BJ (cell line): ENCODE data around the gene CACHD1. TPM values are rescaled to one million over a fixed set of nuclear protein-coding genes. Genes with fewer than 3 reads are reported as not detected.

Source experiments
- CTCF ChIA-PET: fragments of 350-600 bp; formaldehyde crosslinking; extraction: SDS; loops from one replicate; lab custom pipeline; 2021; ENCODE audit warnings: antibody characterized with exemption, inconsistent platforms; lab: Yijun Ruan, JAX
- POLR2A ChIA-PET: fragments of 300-600 bp; sonication (Branson Sonifier 250); formaldehyde crosslinking; extraction: SDS; loops from one replicate; lab custom pipeline; 2021; ENCODE audit warnings: antibody characterized with exemption; lab: Charles Lee
- DNase-seq: peaks from one replicate; pipeline ENCODE4 v3.0.0-alpha.2; 2011; ENCODE audit warnings: low read depth
- H3K27me3 ChIP-seq: 2 replicates; pipeline ENCODE4 v1.6.0; 2011; ENCODE audit warnings: low read length; ENCODE audit not compliant: control insufficient read depth, insufficient read depth
- H3K36me3 ChIP-seq: 2 replicates; pipeline ENCODE4 v1.5.1; 2011; ENCODE audit warnings: low read length; ENCODE audit not compliant: control insufficient read depth, insufficient read depth
- H3K4me3 ChIP-seq: 2 replicates; pipeline ENCODE4 v1.5.1; 2011; ENCODE audit warnings: low read depth, mild to moderate bottlenecking, control low read depth, low read length
- CTCF ChIP-seq: IDR thresholded peaks from 2 replicates; pipeline ENCODE4 v1.5.1; 2011; ENCODE audit warnings: low read depth, mild to moderate bottlenecking, control low read depth, inconsistent platforms, low read length, moderate library complexity; ENCODE audit not compliant: insufficient read depth
- polyA plus RNA-seq: library from polyadenylated mRNA; depleted of rRNA; stranded (reverse); fragments of >200 nt; gene quantifications from 2 replicates; pipeline ENCODE4 v1.2.3, GENCODE V29; 2011

CACHD1 gene
- polyA plus RNA-seq, 1 experiment, result 3.0 TPM

GRCh38 chr1:64425521-64425920, 44.4 kb upstream of the CACHD1 start:
- POLR2A ChIA-PET, result no interaction called here
- Histone ChIP-seq H3K4me3 (no peak overlapping the region), H3K27me3 (peaks cover 2% of the 10 kb centered on the region; the same call in 1 of the 2 replicates), H3K36me3 (no peaks in the 10 kb centered on the region)
- DNase-seq, result no peak
- CTCF ChIA-PET, result no interaction called here
- TF ChIP-seq CTCF, result no peak

- no peak for DNase-seq
- CTCF ChIA-PET, result no interaction called here
- Histone ChIP-seq H3K4me3 (no peak overlapping the region), H3K27me3 (peaks cover 2% of the 10 kb centered on the region; the same call in 1 of the 2 replicates), H3K36me3 (no peaks in the 10 kb centered on the region)
- no peak for TF ChIP-seq CTCF
- POLR2A ChIA-PET, result no interaction called here
Observed at GRCh38 chr1:64426681-64427080, 43.2 kb upstream of the CACHD1 start.

GRCh38 chr1:64427879-64428278, 42.0 kb upstream of the CACHD1 start:
- TF ChIP-seq CTCF, result no peak
- CTCF ChIA-PET, result no interaction called here
- POLR2A ChIA-PET, result no interaction called here

GRCh38 chr1:64433308-64433707, 36.6 kb upstream of the CACHD1 start:
- DNase-seq, result no peak
- no peaks in the 10 kb centered on the region for H3K27me3 ChIP-seq
- no peak overlapping the region for H3K4me3 ChIP-seq
- H3K36me3 ChIP-seq, result no peaks in the 10 kb centered on the region
- CTCF ChIA-PET, result no interaction called here
- POLR2A ChIA-PET, result no interaction called here
- no peak for TF ChIP-seq CTCF

More at GRCh38 chr1:64427879-64428278, 42.0 kb upstream of the CACHD1 start:
- H3K27me3 ChIP-seq, result peaks cover 2% of the 10 kb centered on the region; the same call in 1 of the 2 replicates
- no peak overlapping the region for H3K4me3 ChIP-seq
- H3K36me3 ChIP-seq, result no peaks in the 10 kb centered on the region
- no peak for DNase-seq

GRCh38 chr1:64433747-64434146, 36.2 kb upstream of the CACHD1 start:
- no peak for TF ChIP-seq CTCF
- CTCF ChIA-PET, result no interaction called here
- DNase-seq, result no peak
- no peaks in the 10 kb centered on the region for H3K27me3 ChIP-seq
- POLR2A ChIA-PET, result no interaction called here
- H3K4me3 ChIP-seq, result no peak overlapping the region
- H3K36me3 ChIP-seq, result no peaks in the 10 kb centered on the region
